Measurements from ENCODE around the gene LRP2. TPM values are rescaled to one million over a fixed set of nuclear protein-coding genes. Genes with fewer than 3 reads are reported as not detected.

The LRP2 gene
- total and polyA plus RNA-seq, 7 donors = 0.02 TPM; not detected in 6

- no peak for ATAC-seq
- WGBS, 3 donors = 46 to 51% (median 49%) methylated on average over 7 of the region's 7 CpGs
These were observed 30.8 kb upstream of the LRP2 start for GRCh38 chr2:169393068-169393590.

GRCh38 chr2:169391236-169391635 is 28.9 kb upstream of the LRP2 start:
- ATAC-seq (no peak), DNase-seq (no peak)
- WGBS, 3 donors = 49 to 73% (median 67%) methylated on average over 1 of the region's 1 CpG
- no peaks in the 10 kb centered on the region for H3K27me3 ChIP-seq (ENCODE audit: insufficient read depth in 3 of 3, low read length in 2 of 3)
- no peak overlapping the region for H3K4me3 ChIP-seq
- no peak for TF ChIP-seq CTCF (IDR thresholded peaks at IDR 0.05)
- no peak overlapping the region for H3K27ac ChIP-seq
- no peaks in the 10 kb centered on the region for H3K4me1 ChIP-seq
- no peaks in the 10 kb centered on the region for H3K9me3 ChIP-seq
- no peaks in the 10 kb centered on the region for H3K36me3 ChIP-seq (ENCODE audit: insufficient read depth in 1 of 2, low read depth in 1 of 2)
- intact Hi-C loops (cut with DNase I) = no loop called here

More at GRCh38 chr2:169393068-169393590, 30.8 kb upstream of the LRP2 start:
- no peak for TF ChIP-seq CTCF (IDR thresholded peaks at IDR 0.05)
- H3K27ac ChIP-seq = no peak overlapping the region
- intact Hi-C loops (cut with DNase I) = no loop called here
- no peaks in the 10 kb centered on the region for H3K9me3 ChIP-seq
- H3K4me1 ChIP-seq = no peaks in the 10 kb centered on the region
- no peak overlapping the region for H3K4me3 ChIP-seq
- no peaks in the 10 kb centered on the region for H3K36me3 ChIP-seq (ENCODE audit: insufficient read depth in 1 of 2, low read depth in 1 of 2)
- H3K27me3 ChIP-seq (ENCODE audit: insufficient read depth in 3 of 3, low read length in 2 of 3) = no peaks in the 10 kb centered on the region
- no peak for DNase-seq

GRCh38 chr2:169388161-169388560 is 25.8 kb upstream of the LRP2 start:
- Histone ChIP-seq H3K4me3 (no peak overlapping the region), H3K36me3 (ENCODE audit: insufficient read depth in 1 of 2, low read depth in 1 of 2) (no peaks in the 10 kb centered on the region), H3K4me1 (no peaks in the 10 kb centered on the region), H3K27me3 (ENCODE audit: insufficient read depth in 3 of 3, low read length in 2 of 3) (peaks cover 0 to 2% (median 0%) of the 10 kb centered on the region in 3 donors), H3K27ac (no peak overlapping the region), H3K9me3 (no peaks in the 10 kb centered on the region)
- DNase-seq = no peak
- intact Hi-C loops (cut with DNase I) = no loop called here
- 62 to 80% (median 73%) methylated on average over 3 of the region's 3 CpGs for WGBS, 3 donors
- ATAC-seq = no peak
- TF ChIP-seq CTCF (IDR thresholded peaks at IDR 0.05) = no peak

- no peak overlapping the region for H3K27ac ChIP-seq
- H3K4me1 ChIP-seq = no peaks in the 10 kb centered on the region
- H3K27me3 ChIP-seq (ENCODE audit: insufficient read depth in 3 of 3, low read length in 2 of 3) = peaks cover 0 to 2% (median 0%) of the 10 kb centered on the region in 3 donors
- no peak for TF ChIP-seq CTCF (IDR thresholded peaks at IDR 0.05)
- intact Hi-C loops (cut with DNase I) = no loop called here
- no peaks in the 10 kb centered on the region for H3K36me3 ChIP-seq (ENCODE audit: insufficient read depth in 1 of 2, low read depth in 1 of 2)
- DNase-seq = no peak
- no peak overlapping the region for H3K4me3 ChIP-seq
- H3K9me3 ChIP-seq = no peaks in the 10 kb centered on the region
- ATAC-seq = no peak
- 34 to 46% (median 35%) methylated on average over 2 of the region's 2 CpGs for WGBS, 3 donors
These were observed 24.4 kb upstream of the LRP2 start for GRCh38 chr2:169386722-169387121.

GRCh38 chr2:169384816-169385215 is 22.5 kb upstream of the LRP2 start:
- Histone ChIP-seq H3K4me1 (no peaks in the 10 kb centered on the region), H3K36me3 (ENCODE audit: insufficient read depth in 1 of 2, low read depth in 1 of 2) (no peaks in the 10 kb centered on the region), H3K27me3 (ENCODE audit: insufficient read depth in 3 of 3, low read length in 2 of 3) (peaks cover 0 to 2% (median 0%) of the 10 kb centered on the region in 3 donors), H3K4me3 (no peak overlapping the region), H3K9me3 (no peaks in the 10 kb centered on the region), H3K27ac (no peak overlapping the region)
- ATAC-seq (no peak), DNase-seq (no peak)
- no peak for TF ChIP-seq CTCF (IDR thresholded peaks at IDR 0.05)
- intact Hi-C loops (cut with DNase I) = loop anchor here in 1 of 2 donors (5.0 kb wide), 1 partner anchor 842 kb away; no protein-coding TSS in a partner anchor
- WGBS, 3 donors = 88 to 93% (median 92%) methylated on average over 6 of the region's 6 CpGs
